Erythroblast (primary cell): ENCODE results near the gene ERC2.

ENCODE experiments used
- GATA1 ChIP-seq: IDR thresholded peaks from 2 replicates; pipeline ENCODE4 v1.6.1; 2011; ENCODE audit warnings: low read depth, mild to moderate bottlenecking, control low read depth, low read length, moderate library complexity
- POLR2A ChIP-seq: IDR thresholded peaks from 2 replicates; pipeline ENCODE4 v1.6.1; 2011; ENCODE audit warnings: mild to moderate bottlenecking, low read length

GRCh38 chr3:55623786-55624185 lies 844.5 kb downstream of the ERC2 start:
- TF ChIP-seq POLR2A = no peak
- no peak for TF ChIP-seq GATA1
